K562 treated with DMSO at 1 percent for 48 hours (cell line): ENCODE results near the gene SUSD5. TPM values are rescaled to one million over a fixed set of nuclear protein-coding genes. Genes with fewer than 3 reads are reported as not detected.

ENCODE experiments used
- total RNA-seq: library from RNA; unstranded; fragments of 300-600 nt; gene quantifications from 2 replicates; pipeline ENCODE4 v1.2.3, GENCODE V29; 2022; ENCODE audit warnings: low replicate concordance; ENCODE audit errors: extremely low read depth

Gene SUSD5
- not detected in 2 replicates for total RNA-seq

GRCh38 chr3:33218446-33219174 lies at the start of gene SUSD5:
TSS of gene SUSD5 (minus strand) at chr3:33218810. CDS start at chr3:33218797, 13 bp downstream.

GRCh38 chr3:33113772-33114621 lies 104.6 kb downstream of the SUSD5 start, which contains the start of gene CRTAP:
TSS of gene CRTAP (plus strand) at chr3:33114014. CDS start at chr3:33114078, 64 bp downstream.

Other genes with a start within 250 kb of the SUSD5 start
- gene GLB1, start 121.7 kb downstream of the SUSD5 start, total RNA-seq: not detected in 2 replicates
- not detected in 2 replicates for gene TMPPE, start 121.7 kb downstream of the SUSD5 start, total RNA-seq
- gene CRTAP, start 104.8 kb downstream of the SUSD5 start, total RNA-seq: not detected in 2 replicates
- gene FBXL2, start 58.6 kb upstream of the SUSD5 start, total RNA-seq: not detected in 2 replicates
- gene UBP1, start 221.6 kb upstream of the SUSD5 start, total RNA-seq: not detected in 2 replicates